ENCODE measurements around the gene MAGEH1.

- TF ChIP-seq EZH2phosphoT487 (conservative IDR thresholded peaks at IDR 0.05; ENCODE audit: low read length) (no peak), CTCF (IDR thresholded peaks at IDR 0.05; ENCODE audit: insufficient read depth, low read length, poor library complexity, severe bottlenecking) (no peak)
These were observed 36.8 kb downstream of the MAGEH1 start for GRCh38 chrX:55488593-55489313.
